Measurements from ENCODE around the gene KCNH1. TPM values are rescaled to one million over a fixed set of nuclear protein-coding genes. Genes with fewer than 3 reads are reported as not detected.

Gene KCNH1
- total RNA-seq, 1 experiment from 2014 or later, result not detected

- Histone ChIP-seq H3K4me3 (replicated peaks in 1 of 2; ENCODE audit: low read depth in 1 of 2, low read length in 2 of 2) (no peak overlapping the region), H3K4me2 (ENCODE audit: low read length) (no peak overlapping the region), H3K27me3 (ENCODE audit: insufficient read depth, low read length) (peaks cover 38% of the 10 kb centered on the region), H3K9ac (ENCODE audit: low read length) (no peak overlapping the region), H3K79me2 (ENCODE audit: insufficient read depth, low read length) (no peaks in the 10 kb centered on the region), H3K9me3 (ENCODE audit: control insufficient read depth in 1 of 2, insufficient read depth in 1 of 2, low read depth in 1 of 2, low read length in 2 of 2) (no peaks in the 10 kb centered on the region), H2AFZ (ENCODE audit: low read depth, low read length, poor library complexity, severe bottlenecking) (no peak overlapping the region), H3K9me2 (ENCODE audit: insufficient read depth) (no peaks in the 10 kb centered on the region), H4K20me1 (ENCODE audit: insufficient read depth) (no peaks in the 10 kb centered on the region), H3K36me3 (ENCODE audit: control insufficient read depth in 1 of 2, insufficient read depth in 2 of 2, low read length in 2 of 2) (no peaks in the 10 kb centered on the region), H3K4me1 (ENCODE audit: control insufficient read depth in 1 of 2, insufficient read depth in 2 of 2, low read length in 2 of 2) (no peaks in the 10 kb centered on the region), H3K27ac (ENCODE audit: low read depth, low read length) (no peak overlapping the region)
- RAD21 ChIA-PET (ENCODE audit: low non-redundant PET in 1 of 2, low total read pairs in 2 of 2, uncharacterized antibody in 2 of 2, unreplicated experiment in 2 of 2), result no interaction called here
- BruUV-seq (replicated peaks), result no TSS peak
- ATAC-seq, result no peak
- no peak for TF ChIP-seq ATF3 (IDR thresholded peaks at IDR 0.05)
- TF ChIP-seq EGR1 (IDR thresholded peaks at IDR 0.05; ENCODE audit: low read depth), result no peak
- no peak for TF ChIP-seq RAD21 (IDR thresholded peaks at IDR 0.05; ENCODE audit: low read depth)
- TF ChIP-seq SIN3A (IDR thresholded peaks at IDR 0.05; ENCODE audit: low read depth), result no peak
- TF ChIP-seq ZBTB33 (IDR thresholded peaks at IDR 0.05; ENCODE audit: extremely low read depth, insufficient replicate concordance, low read length), result no peak
- no peak for TF ChIP-seq EZH2 (IDR thresholded peaks at IDR 0.05)
- no peak for TF ChIP-seq SRF (IDR thresholded peaks at IDR 0.05; ENCODE audit: low read depth)
- no peak for TF ChIP-seq ZFX (IDR thresholded peaks at IDR 0.05)
- TF ChIP-seq CTCF (IDR thresholded peaks at IDR 0.05 in 2 of 3, conservative IDR thresholded peaks at IDR 0.05 in 1 of 3; ENCODE audit: borderline replicate concordance in 1 of 3, insufficient read depth in 1 of 3, low read depth in 2 of 3, low read length in 2 of 3), result no peak
- no peak for TF ChIP-seq ELF1 (IDR thresholded peaks at IDR 0.05; ENCODE audit: borderline replicate concordance, low read depth)
- no peak for TF ChIP-seq MAX (IDR thresholded peaks at IDR 0.05)
- no peak for TF ChIP-seq CEBPB (IDR thresholded peaks at IDR 0.05; ENCODE audit: low read depth)
- no peak for TF ChIP-seq FOSL1 (IDR thresholded peaks at IDR 0.05; ENCODE audit: low read depth)
- no peak for TF ChIP-seq ZNF274 (IDR thresholded peaks at IDR 0.05; ENCODE audit: low read depth, low read length)
- TF ChIP-seq POLR2AphosphoS5 (IDR thresholded peaks at IDR 0.05; ENCODE audit: low read depth, low read length), result no peak
- no peak for TF ChIP-seq TCF7L2 (IDR thresholded peaks at IDR 0.05; ENCODE audit: borderline replicate concordance, extremely low read depth, insufficient read depth, insufficient read length)
- no peak for TF ChIP-seq SP1 (IDR thresholded peaks at IDR 0.05; ENCODE audit: low read depth)
- POLR2A ChIA-PET, result no interaction called here
- intact Hi-C loops (cut with micrococcal nuclease), result no loop called here
- CTCF ChIA-PET, result no interaction called here
- DNase-seq (ENCODE audit: low read depth, low spot score), result no peak
Measured at GRCh38 chr1:210908257-210908656, 225.7 kb downstream of the KCNH1 start.

All from HCT116 (cell line).